MM.1S (cell line): ENCODE measurements around the gene OR4D1.
A peak's percentile ranks its signal among the peaks of the same experiment; 100 is the strongest.

Source experiments
- DNase-seq: peaks from one replicate; pipeline ENCODE4 v3.0.0-alpha.2; 2015
- H2AFZ ChIP-seq: fragments of 300-600 bp; sonication (generic); 2 replicates; pipeline ENCODE4 v1.6.0; 2016; ENCODE audit warnings: antibody characterized with exemption, low read length
- H3F3A ChIP-seq: fragments of 300-600 bp; sonication (generic); 2 replicates; pipeline ENCODE4 v1.6.1; 2016; ENCODE audit warnings: mild to moderate bottlenecking, antibody characterized with exemption, low read length, moderate library complexity, mixed read lengths; ENCODE audit not compliant: insufficient read depth
- H3K27ac ChIP-seq: fragments of 300-600 bp; sonication (generic); 2 replicates; pipeline ENCODE4 v1.5.1; 2016; ENCODE audit warnings: mild to moderate bottlenecking, low read length
- H3K27me3 ChIP-seq: fragments of 300-600 bp; sonication (generic); replicated peaks from 2 replicates; pipeline ENCODE4 v1.6.0; 2016; ENCODE audit warnings: low read length; ENCODE audit not compliant: insufficient read depth
- H3K36me3 ChIP-seq: fragments of 300-600 bp; sonication (generic); replicated peaks from 2 replicates; pipeline ENCODE4 v1.6.1; 2016; ENCODE audit warnings: mild to moderate bottlenecking, low read length, mixed read lengths; ENCODE audit not compliant: insufficient read depth
- H3K4me1 ChIP-seq: fragments of 300-600 bp; sonication (generic); 2 replicates; pipeline ENCODE4 v1.6.1; 2016; ENCODE audit warnings: low read length, mixed read lengths
- H3K4me2 ChIP-seq: fragments of 300-600 bp; sonication (generic); 2 replicates; pipeline ENCODE4 v1.6.0; 2016; ENCODE audit warnings: low read depth, low read length
- H3K4me3 ChIP-seq: fragments of 300-600 bp; sonication (generic); 2 replicates; pipeline ENCODE4 v1.5.1; 2016; ENCODE audit warnings: low read length, mixed read lengths
- H3K79me2 ChIP-seq: fragments of 300-600 bp; sonication (generic); 2 replicates; pipeline ENCODE4 v1.6.1; 2016; ENCODE audit warnings: mixed run types, low read length, mixed read lengths
- H3K9ac ChIP-seq: fragments of 300-600 bp; sonication (generic); 2 replicates; pipeline ENCODE4 v1.6.1; 2016; ENCODE audit warnings: low read length, mixed read lengths
- H3K9me2 ChIP-seq: fragments of 300-600 bp; sonication (generic); replicated peaks from 2 replicates; pipeline ENCODE4 v1.6.1; 2016; ENCODE audit warnings: mild to moderate bottlenecking, low read length, mixed read lengths; ENCODE audit not compliant: insufficient read depth
- H3K9me3 ChIP-seq: fragments of 300-600 bp; sonication (generic); replicated peaks from 2 replicates; pipeline ENCODE4 v1.6.1; 2016; ENCODE audit warnings: mild to moderate bottlenecking, low read length, mixed read lengths; ENCODE audit not compliant: insufficient read depth
- H4K20me1 ChIP-seq: fragments of 300-600 bp; sonication (generic); 2 replicates; pipeline ENCODE4 v1.6.1; 2016; ENCODE audit warnings: mild to moderate bottlenecking, low read length, moderate library complexity, mixed read lengths; ENCODE audit not compliant: insufficient read depth
- CTCF ChIP-seq: fragments of 300-600 bp; sonication (generic); IDR thresholded peaks from 2 replicates; pipeline ENCODE4 v1.5.1; 2016; ENCODE audit warnings: antibody characterized with exemption, low read length, mixed read lengths
- EZH2 ChIP-seq: fragments of 300-600 bp; sonication (generic); optimal IDR thresholded peaks from 2 replicates; pipeline ENCODE3; 2017; ENCODE audit warnings: low read depth, mild to moderate bottlenecking, antibody characterized with exemption, low read length, mixed read lengths
- EZH2phosphoT487 ChIP-seq: fragments of 300-600 bp; sonication (generic); IDR thresholded peaks from 2 replicates; pipeline ENCODE4 v1.6.1; 2018; ENCODE audit warnings: antibody characterized with exemption, low read length

Gene OR4D1

GRCh38 chr17:58170622-58171021 lies 22.4 kb downstream of the OR4D1 start:
- H3K27me3 ChIP-seq = peaks cover 36% of the 10 kb centered on the region
- no peaks in the 10 kb centered on the region for H3F3A ChIP-seq
- no peaks in the 10 kb centered on the region for H3K36me3 ChIP-seq
- TF ChIP-seq EZH2 (no peak), CTCF (no peak), EZH2phosphoT487 (no peak)
- no peaks in the 10 kb centered on the region for H3K9me2 ChIP-seq
- H4K20me1 ChIP-seq = no peaks in the 10 kb centered on the region
- no peaks in the 10 kb centered on the region for H3K9me3 ChIP-seq
- no peaks in the 10 kb centered on the region for H3K4me1 ChIP-seq
- H3K9ac ChIP-seq = no peak overlapping the region
- H3K4me3 ChIP-seq = no peak overlapping the region
- no peak overlapping the region for H3K27ac ChIP-seq
- no peaks in the 10 kb centered on the region for H3K79me2 ChIP-seq
- H3K4me2 ChIP-seq = no peak overlapping the region
- DNase-seq = no peak
- H2AFZ ChIP-seq = no peak overlapping the region

- peak; percentile 49 for DNase-seq
- Histone ChIP-seq H3K79me2 (no peaks in the 10 kb centered on the region), H3K4me1 (no peaks in the 10 kb centered on the region), H3K27ac (no peak overlapping the region), H3K36me3 (no peaks in the 10 kb centered on the region), H3K4me2 (no peak overlapping the region), H3K9me3 (no peaks in the 10 kb centered on the region), H3K27me3 (peaks cover 24% of the 10 kb centered on the region), H3K9me2 (no peaks in the 10 kb centered on the region), H3K4me3 (no peak overlapping the region), H3K9ac (no peak overlapping the region), H4K20me1 (no peaks in the 10 kb centered on the region), H2AFZ (no peak overlapping the region), H3F3A (no peaks in the 10 kb centered on the region)
- TF ChIP-seq CTCF = peak; percentile 68
- no peak for TF ChIP-seq EZH2phosphoT487
Measured at GRCh38 chr17:58172369-58173071, 24.3 kb downstream of the OR4D1 start.

- Histone ChIP-seq H3K4me1 (no peaks in the 10 kb centered on the region), H3K27me3 (peaks cover 16% of the 10 kb centered on the region; the same call in 1 of the 2 replicates), H3K27ac (no peak overlapping the region), H3K9me3 (no peaks in the 10 kb centered on the region), H3K9ac (no peak overlapping the region), H3K9me2 (no peaks in the 10 kb centered on the region), H3K79me2 (no peaks in the 10 kb centered on the region), H3F3A (no peaks in the 10 kb centered on the region), H3K4me2 (no peak overlapping the region), H4K20me1 (no peaks in the 10 kb centered on the region), H3K36me3 (no peaks in the 10 kb centered on the region), H3K4me3 (no peak overlapping the region), H2AFZ (no peak overlapping the region)
- no peak for TF ChIP-seq CTCF
- no peak for TF ChIP-seq EZH2
- no peak for TF ChIP-seq EZH2phosphoT487
- no peak for DNase-seq
Measured at GRCh38 chr17:58174871-58175270, 26.7 kb downstream of the OR4D1 start.
